Measurements from ENCODE around the gene MBD2. TPM values are rescaled to one million over a fixed set of nuclear protein-coding genes. Genes with fewer than 3 reads are reported as not detected.

The MBD2 gene
- total and polyA plus RNA-seq, 5 donors from 2014 or later = 8.4 to 132 (median 25.2) TPM

DNA sequence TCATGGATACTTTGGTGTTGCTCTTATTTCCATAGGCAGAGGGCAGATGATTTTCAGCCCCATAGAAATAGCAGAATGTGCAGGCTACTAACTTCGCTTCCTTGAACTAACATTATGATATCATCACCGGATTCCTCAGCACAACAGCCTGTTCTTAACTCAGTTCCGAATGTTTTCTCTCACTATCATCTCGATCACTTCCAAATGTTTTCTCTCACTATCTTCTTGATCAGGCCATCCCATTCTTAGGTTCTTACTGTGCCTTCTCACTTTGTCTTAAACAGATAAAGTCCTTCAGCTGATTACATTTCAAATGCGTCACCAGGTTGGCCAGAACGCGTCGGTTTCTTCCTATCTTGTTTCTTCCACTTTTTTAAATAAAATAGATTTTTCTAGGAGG is 11.4 kb upstream of the MBD2 start:
- Histone ChIP-seq H3K27me3 (ENCODE audit: control insufficient read depth, insufficient read depth, low read length) (peaks cover 6% of the 10 kb centered on the region), H3K4me1 (ENCODE audit: control insufficient read depth, insufficient read depth, low read length, poor library complexity, severe bottlenecking) (no peaks in the 10 kb centered on the region), H3K4me3 (ENCODE audit: low read depth, low read length) (no peak overlapping the region), H3K9me3 (ENCODE audit: control insufficient read depth in 2 of 2, low read length in 2 of 2) (no peaks in the 10 kb centered on the region), H3K36me3 (ENCODE audit: control insufficient read depth, insufficient read depth, low read length) (no peaks in the 10 kb centered on the region), H3K27ac (ENCODE audit: insufficient read depth, low read length, poor library complexity, severe bottlenecking) (no peak overlapping the region)
- Mint-ChIP-seq H3K9me3 (peaks cover 0 to 1% (median 0%) of the 10 kb centered on the region in 7 donors), H3K4me1 (no peaks in the 10 kb centered on the region), H3K27me3 (no peaks in the 10 kb centered on the region), H3K36me3 (no peaks in the 10 kb centered on the region), H3K27ac (no peak overlapping the region), H3K4me3 (no peak overlapping the region)
- ATAC-seq (ENCODE audit: low read depth in 2 of 2) = no peak
- no peak for DNase-seq

DNA sequence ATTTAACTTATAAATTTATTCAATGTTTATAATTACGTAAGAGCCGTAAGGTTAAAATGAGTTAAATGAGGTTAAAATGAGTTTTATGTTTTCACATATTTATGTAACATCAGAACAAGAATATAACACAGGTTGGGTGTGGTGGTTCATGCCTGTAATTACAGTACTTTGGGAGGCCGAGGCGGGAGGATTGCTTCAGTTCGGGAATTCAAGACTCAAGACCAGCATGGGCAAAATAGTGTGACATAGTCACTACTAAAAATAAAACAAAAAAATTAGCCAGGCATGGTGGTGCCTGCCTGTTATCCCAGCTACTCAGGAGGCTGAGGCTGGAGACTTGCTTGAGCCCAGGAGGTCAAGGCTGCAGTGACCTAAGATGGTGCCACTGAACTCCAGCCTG is 9.3 kb upstream of the MBD2 start:
- Mint-ChIP-seq H3K4me3 (no peak overlapping the region), H3K27me3 (no peaks in the 10 kb centered on the region), H3K36me3 (no peaks in the 10 kb centered on the region), H3K9me3 (peaks cover 0 to 2% (median 0%) of the 10 kb centered on the region in 7 donors), H3K4me1 (peaks cover 0 to 6% (median 1%) of the 10 kb centered on the region in 4 donors), H3K27ac (no peak overlapping the region)
- no peak for ATAC-seq (ENCODE audit: low read depth in 2 of 2)
- H3K27ac ChIP-seq (ENCODE audit: insufficient read depth, low read length, poor library complexity, severe bottlenecking) = no peak overlapping the region
- H3K27me3 ChIP-seq (ENCODE audit: control insufficient read depth, insufficient read depth, low read length) = peaks cover 6% of the 10 kb centered on the region
- H3K4me1 ChIP-seq (ENCODE audit: control insufficient read depth, insufficient read depth, low read length, poor library complexity, severe bottlenecking) = no peaks in the 10 kb centered on the region
- no peak overlapping the region for H3K4me3 ChIP-seq (ENCODE audit: low read depth, low read length)
- H3K36me3 ChIP-seq (ENCODE audit: control insufficient read depth, insufficient read depth, low read length) = no peaks in the 10 kb centered on the region
- no peak for DNase-seq
- H3K9me3 ChIP-seq (ENCODE audit: control insufficient read depth in 2 of 2, low read length in 2 of 2) = no peaks in the 10 kb centered on the region

DNA sequence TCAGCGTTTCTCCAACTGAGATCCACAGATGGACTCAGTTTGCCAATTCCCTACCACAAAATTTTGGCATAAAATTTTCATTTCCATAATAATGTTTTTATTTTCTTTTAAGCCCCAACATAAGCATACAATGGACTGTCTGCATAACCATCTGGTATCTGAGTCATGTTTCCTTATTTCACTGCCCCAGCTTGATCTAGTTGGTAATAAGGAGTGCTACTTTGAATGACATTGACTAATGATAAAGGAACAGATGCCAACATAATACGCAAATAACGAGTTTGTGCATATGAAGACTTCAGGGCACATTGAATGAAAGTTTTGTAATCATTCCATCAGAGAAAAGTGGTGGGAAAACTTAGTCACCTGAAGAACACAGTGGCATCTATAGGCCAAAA is 8.8 kb upstream of the MBD2 start:
- Mint-ChIP-seq H3K27me3 (no peaks in the 10 kb centered on the region), H3K4me1 (peaks cover 0 to 6% (median 1%) of the 10 kb centered on the region in 4 donors), H3K27ac (no peak overlapping the region), H3K36me3 (no peaks in the 10 kb centered on the region), H3K9me3 (peaks cover 0 to 2% (median 0%) of the 10 kb centered on the region in 7 donors), H3K4me3 (no peak overlapping the region)
- Histone ChIP-seq H3K27ac (ENCODE audit: insufficient read depth, low read length, poor library complexity, severe bottlenecking) (no peak overlapping the region), H3K4me3 (ENCODE audit: low read depth, low read length) (no peak overlapping the region), H3K9me3 (ENCODE audit: control insufficient read depth in 2 of 2, low read length in 2 of 2) (no peaks in the 10 kb centered on the region), H3K4me1 (ENCODE audit: control insufficient read depth, insufficient read depth, low read length, poor library complexity, severe bottlenecking) (no peaks in the 10 kb centered on the region), H3K27me3 (ENCODE audit: control insufficient read depth, insufficient read depth, low read length) (peaks cover 4% of the 10 kb centered on the region), H3K36me3 (ENCODE audit: control insufficient read depth, insufficient read depth, low read length) (no peaks in the 10 kb centered on the region)
- no peak for DNase-seq
- no peak for ATAC-seq (ENCODE audit: low read depth in 2 of 2)

DNA sequence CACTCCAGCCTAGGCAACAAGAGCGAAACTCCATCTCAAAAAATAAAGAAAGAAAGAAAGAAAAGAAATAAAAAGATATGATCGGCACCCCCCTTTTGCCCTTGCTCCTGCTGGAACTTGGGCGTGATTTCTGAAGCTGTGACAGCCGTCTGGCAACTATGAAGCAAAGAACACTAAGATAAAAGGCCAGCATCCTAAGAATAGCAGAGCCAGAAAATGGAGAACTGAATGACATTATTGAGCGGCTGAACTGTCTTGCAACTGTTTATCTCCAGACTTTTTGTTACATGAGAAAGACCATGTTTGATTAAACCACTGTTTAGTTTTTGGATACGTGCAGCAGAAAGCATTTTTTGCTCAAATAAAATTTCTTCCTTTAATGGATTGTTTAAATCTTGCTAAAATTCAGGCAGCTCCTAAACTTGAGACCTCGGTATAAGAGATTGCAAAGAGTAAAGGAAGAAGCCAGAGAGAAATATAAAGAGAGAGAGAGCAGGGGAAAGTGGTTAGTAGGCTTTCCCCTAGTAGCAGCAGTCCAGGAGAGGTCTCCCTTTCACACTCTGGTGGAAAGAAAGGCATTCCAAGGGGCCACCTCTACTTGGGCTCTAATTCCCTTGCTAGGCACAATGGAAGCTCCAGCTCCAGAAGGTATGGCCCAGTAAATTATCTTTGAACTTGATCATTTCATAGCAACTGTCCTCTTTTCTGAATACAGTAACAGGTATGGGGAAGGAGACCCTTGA is 8.2 kb upstream of the MBD2 start:
- Histone ChIP-seq H3K27me3 (ENCODE audit: control insufficient read depth, insufficient read depth, low read length) (peaks cover 4% of the 10 kb centered on the region), H3K36me3 (ENCODE audit: control insufficient read depth, insufficient read depth, low read length) (no peaks in the 10 kb centered on the region), H3K9me3 (ENCODE audit: control insufficient read depth in 2 of 2, low read length in 2 of 2) (no peaks in the 10 kb centered on the region), H3K4me3 (ENCODE audit: low read depth, low read length) (no peak overlapping the region), H3K4me1 (ENCODE audit: control insufficient read depth, insufficient read depth, low read length, poor library complexity, severe bottlenecking) (no peaks in the 10 kb centered on the region), H3K27ac (ENCODE audit: insufficient read depth, low read length, poor library complexity, severe bottlenecking) (no peak overlapping the region)
- ATAC-seq (ENCODE audit: low read depth in 2 of 2) = peak in 1 of 2 donors; percentile 16
- DNase-seq = no peak
- no peak overlapping the region for H3K4me3 Mint-ChIP-seq
- no peaks in the 10 kb centered on the region for H3K27me3 Mint-ChIP-seq
- peaks cover 0 to 6% (median 1%) of the 10 kb centered on the region in 4 donors for H3K4me1 Mint-ChIP-seq
- peaks cover 0 to 2% (median 0%) of the 10 kb centered on the region in 7 donors for H3K9me3 Mint-ChIP-seq
- no peaks in the 10 kb centered on the region for H3K36me3 Mint-ChIP-seq
- peak overlapping the region in 1 of 3 donors; percentile 34 for H3K27ac Mint-ChIP-seq

DNA sequence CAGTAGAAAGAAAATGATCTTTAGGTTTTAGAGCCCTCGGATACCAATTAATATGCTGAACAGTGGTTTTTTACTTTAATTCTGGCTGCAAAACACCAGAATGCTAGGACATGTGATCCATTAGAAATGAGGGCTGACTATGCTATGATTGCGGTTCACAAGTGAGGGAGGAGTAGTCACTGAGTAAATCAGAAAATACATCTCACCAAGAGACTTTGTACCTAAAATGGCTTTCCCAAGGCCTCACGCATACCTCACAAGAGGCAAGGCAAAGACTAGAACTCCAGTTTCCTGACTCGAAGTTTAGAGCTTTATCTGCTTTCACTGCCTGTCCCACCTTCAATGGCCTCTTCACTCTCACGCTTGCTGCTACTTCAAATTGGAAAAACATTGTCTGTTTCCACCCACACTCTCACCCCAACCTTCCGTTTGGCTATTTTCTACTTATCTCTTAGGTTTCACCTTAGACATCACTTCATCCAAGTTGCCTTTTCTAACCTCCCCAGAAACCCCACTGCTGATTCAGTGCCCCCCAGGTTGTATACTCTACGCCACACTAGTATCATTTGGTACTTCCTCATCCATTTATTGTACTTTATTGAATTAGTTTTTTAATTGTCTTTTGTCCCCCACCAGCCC is 5.1 kb upstream of the MBD2 start:
- Mint-ChIP-seq H3K27ac (no peak overlapping the region), H3K27me3 (peaks cover 2% of the 10 kb centered on the region), H3K4me1 (peaks cover 0 to 12% (median 6%) of the 10 kb centered on the region in 4 donors), H3K4me3 (no peak overlapping the region), H3K36me3 (no peaks in the 10 kb centered on the region), H3K9me3 (peaks cover 0 to 2% (median 0%) of the 10 kb centered on the region in 7 donors)
- no peak for ATAC-seq (ENCODE audit: low read depth in 2 of 2)
- Histone ChIP-seq H3K4me3 (ENCODE audit: low read depth, low read length) (no peak overlapping the region), H3K27me3 (ENCODE audit: control insufficient read depth, insufficient read depth, low read length) (no peaks in the 10 kb centered on the region), H3K36me3 (ENCODE audit: control insufficient read depth, insufficient read depth, low read length) (no peaks in the 10 kb centered on the region), H3K9me3 (ENCODE audit: control insufficient read depth in 2 of 2, low read length in 2 of 2) (no peaks in the 10 kb centered on the region), H3K4me1 (ENCODE audit: control insufficient read depth, insufficient read depth, low read length, poor library complexity, severe bottlenecking) (peaks cover 6% of the 10 kb centered on the region), H3K27ac (ENCODE audit: insufficient read depth, low read length, poor library complexity, severe bottlenecking) (no peak overlapping the region)
- peak in 1 of 3 donors; percentile 11 for DNase-seq

DNA sequence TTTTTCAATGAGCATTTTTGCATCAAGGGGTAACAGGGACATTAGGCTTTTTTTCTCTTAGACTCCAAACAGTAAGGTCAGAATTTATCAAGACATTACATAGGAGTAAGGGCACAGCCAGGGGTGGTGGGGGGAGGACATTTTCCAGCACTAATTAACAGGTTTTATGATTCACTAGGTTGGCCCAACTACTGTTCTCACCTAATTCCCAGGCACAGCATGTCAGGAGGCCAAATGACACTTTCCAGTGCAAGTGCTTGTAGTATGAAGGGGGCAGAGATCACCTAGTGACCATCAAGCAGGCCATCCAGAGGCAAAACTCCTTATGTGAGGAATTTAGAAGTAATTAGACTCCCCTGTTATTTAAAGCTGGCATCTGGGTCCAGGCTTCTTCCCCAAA is 3.9 kb upstream of the MBD2 start:
- DNase-seq (no peak), ATAC-seq (ENCODE audit: low read depth in 2 of 2) (no peak)
- Mint-ChIP-seq H3K27ac (no peak overlapping the region), H3K4me3 (no peak overlapping the region), H3K4me1 (peaks cover under 1 to 18% (median 9%) of the 10 kb centered on the region in 4 donors), H3K27me3 (peaks cover 4% of the 10 kb centered on the region), H3K9me3 (peaks cover 0 to 2% (median 0%) of the 10 kb centered on the region in 7 donors), H3K36me3 (no peaks in the 10 kb centered on the region)
- Histone ChIP-seq H3K9me3 (ENCODE audit: control insufficient read depth in 2 of 2, low read length in 2 of 2) (no peaks in the 10 kb centered on the region), H3K27me3 (ENCODE audit: control insufficient read depth, insufficient read depth, low read length) (no peaks in the 10 kb centered on the region), H3K4me3 (ENCODE audit: low read depth, low read length) (no peak overlapping the region), H3K27ac (ENCODE audit: insufficient read depth, low read length, poor library complexity, severe bottlenecking) (no peak overlapping the region), H3K4me1 (ENCODE audit: control insufficient read depth, insufficient read depth, low read length, poor library complexity, severe bottlenecking) (peaks cover 11% of the 10 kb centered on the region), H3K36me3 (ENCODE audit: control insufficient read depth, insufficient read depth, low read length) (no peaks in the 10 kb centered on the region)

DNA sequence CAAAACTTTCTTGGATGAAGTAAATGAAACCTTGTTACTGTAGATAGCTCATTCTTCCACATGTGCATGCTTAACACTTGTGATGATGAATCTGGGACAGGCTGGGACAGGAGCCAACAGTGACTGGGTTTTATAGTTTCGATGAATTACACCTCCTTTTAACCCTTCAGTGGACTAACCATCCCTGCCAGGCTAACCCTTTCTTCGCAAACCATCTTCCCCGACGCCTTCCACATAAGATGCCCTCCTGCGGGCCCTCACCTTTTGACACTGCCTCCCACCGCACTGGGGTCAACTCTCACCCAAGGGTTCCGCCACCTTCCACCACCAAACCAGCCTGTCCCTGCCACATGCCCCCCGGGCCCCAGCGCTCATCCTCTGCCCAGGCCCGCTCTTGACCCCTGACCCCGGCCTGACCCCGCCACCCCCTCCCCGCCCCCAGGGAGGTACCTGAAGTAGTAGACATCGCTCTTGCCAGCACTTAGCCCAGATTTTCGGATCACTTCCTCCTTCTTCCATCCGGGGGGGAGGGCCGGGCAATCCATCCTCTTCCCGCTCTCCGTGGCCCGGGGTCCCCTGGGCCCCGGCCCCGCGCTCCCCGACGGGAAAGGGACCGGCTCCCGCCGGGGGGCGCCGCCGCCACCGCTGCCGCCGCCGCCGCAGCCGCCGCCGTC is 764 bp downstream of the MBD2 start:
- Histone ChIP-seq H3K9me3 (ENCODE audit: control insufficient read depth in 2 of 2, low read length in 2 of 2) (no peaks in the 10 kb centered on the region), H3K4me3 (ENCODE audit: low read depth, low read length) (peak overlapping the region; percentile 80), H3K4me1 (ENCODE audit: control insufficient read depth, insufficient read depth, low read length, poor library complexity, severe bottlenecking) (peaks cover 44% of the 10 kb centered on the region), H3K36me3 (ENCODE audit: control insufficient read depth, insufficient read depth, low read length) (no peaks in the 10 kb centered on the region), H3K27me3 (ENCODE audit: control insufficient read depth, insufficient read depth, low read length) (no peaks in the 10 kb centered on the region), H3K27ac (ENCODE audit: insufficient read depth, low read length, poor library complexity, severe bottlenecking) (peak overlapping the region; percentile 86)
- DNase-seq (peak in 2 of 3 donors; percentile 28 to 54), ATAC-seq (ENCODE audit: low read depth in 2 of 2) (no peak)
- peaks cover 8% of the 10 kb centered on the region for H3K36me3 Mint-ChIP-seq
- peaks cover 4% of the 10 kb centered on the region for H3K27me3 Mint-ChIP-seq
- peaks cover 25 to 52% (median 44%) of the 10 kb centered on the region in 4 donors for H3K4me1 Mint-ChIP-seq
- H3K27ac Mint-ChIP-seq = peak overlapping the region; percentile 86 to 96 (median 95)
- no peaks in the 10 kb centered on the region for H3K9me3 Mint-ChIP-seq
- H3K4me3 Mint-ChIP-seq = peak overlapping the region; percentile 85 to 97 (median 94)
